GM11168 (cell line): ENCODE data around the gene LRRC2.
"Not testable (repeated sequence)": the region's sequence is repeated elsewhere in the genome, so short reads cannot be mapped to it uniquely, and the experiment has no call there.

Experiments used
- in situ Hi-C: fragments of 300-500 bp; cut with MboI; formaldehyde crosslinking; loops from one replicate; pipeline ENCODE4 v1.12.0; 2022; ENCODE audit warnings: low sequenced_read_pairs; ENCODE audit not compliant: unreplicated experiment

LRRC2 gene

DNA sequence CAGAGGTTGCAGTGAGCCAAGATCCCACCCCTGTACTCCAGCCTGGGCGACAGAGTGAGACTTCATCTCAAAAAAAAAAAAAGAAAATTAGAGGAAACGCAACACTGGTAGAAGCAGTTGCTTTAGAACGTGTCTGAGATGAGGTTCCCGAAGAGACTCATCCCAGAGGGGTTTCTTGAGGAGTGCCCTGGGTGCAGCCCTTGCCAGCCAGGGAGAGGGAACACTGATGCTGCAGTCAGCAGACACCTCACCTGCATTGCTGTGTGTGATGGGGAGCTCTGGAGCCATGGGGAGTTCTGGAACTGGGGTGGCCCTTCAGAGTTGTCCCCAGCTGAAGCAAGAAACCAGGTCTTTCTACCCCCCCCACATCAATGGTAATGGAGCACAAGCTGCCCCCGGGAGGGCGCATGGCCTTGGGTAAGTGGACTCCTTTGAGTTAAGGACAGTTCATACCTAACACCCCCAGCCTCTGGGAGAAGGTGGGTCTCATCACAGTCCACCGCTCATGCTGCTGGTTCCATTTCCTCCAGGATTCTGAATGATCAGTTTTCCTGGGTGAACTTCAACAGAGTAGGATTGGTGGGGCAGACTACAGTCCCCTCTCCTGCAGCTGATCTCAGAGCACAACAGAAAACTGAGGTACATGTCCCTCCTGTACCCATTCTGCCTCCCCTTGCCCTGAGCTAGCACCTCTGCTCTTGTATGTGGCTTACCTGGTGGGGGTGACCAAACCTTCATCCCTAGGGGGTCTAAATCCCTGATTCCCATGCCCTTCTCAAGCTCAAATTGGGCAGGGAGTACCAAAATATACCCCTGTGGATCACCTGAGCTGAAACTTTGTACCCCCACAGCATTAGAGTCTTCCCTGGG, 18.7 kb upstream of the LRRC2 start:
- in situ Hi-C loops, result no loop called here

DNA sequence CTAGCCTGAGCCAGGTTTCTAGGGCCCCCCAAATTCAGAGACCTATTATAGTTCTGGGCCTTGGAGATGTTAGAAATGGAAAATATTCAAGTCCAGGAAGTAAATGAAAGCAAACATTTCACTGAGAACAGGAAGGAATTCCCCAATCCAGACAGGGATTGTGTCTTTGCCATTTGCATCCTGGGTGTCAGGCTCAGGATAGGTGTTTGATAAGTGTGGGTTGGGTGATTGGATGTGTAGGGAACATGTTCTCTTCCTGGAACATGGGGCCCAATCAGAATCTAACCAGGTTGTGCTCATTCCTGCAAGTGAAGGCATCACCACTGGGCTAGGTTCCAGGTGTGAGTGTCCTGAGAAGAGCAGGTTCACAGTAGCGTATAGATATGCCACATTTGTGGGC, 14.6 kb upstream of the LRRC2 start:
- in situ Hi-C loops, result no loop called here

DNA sequence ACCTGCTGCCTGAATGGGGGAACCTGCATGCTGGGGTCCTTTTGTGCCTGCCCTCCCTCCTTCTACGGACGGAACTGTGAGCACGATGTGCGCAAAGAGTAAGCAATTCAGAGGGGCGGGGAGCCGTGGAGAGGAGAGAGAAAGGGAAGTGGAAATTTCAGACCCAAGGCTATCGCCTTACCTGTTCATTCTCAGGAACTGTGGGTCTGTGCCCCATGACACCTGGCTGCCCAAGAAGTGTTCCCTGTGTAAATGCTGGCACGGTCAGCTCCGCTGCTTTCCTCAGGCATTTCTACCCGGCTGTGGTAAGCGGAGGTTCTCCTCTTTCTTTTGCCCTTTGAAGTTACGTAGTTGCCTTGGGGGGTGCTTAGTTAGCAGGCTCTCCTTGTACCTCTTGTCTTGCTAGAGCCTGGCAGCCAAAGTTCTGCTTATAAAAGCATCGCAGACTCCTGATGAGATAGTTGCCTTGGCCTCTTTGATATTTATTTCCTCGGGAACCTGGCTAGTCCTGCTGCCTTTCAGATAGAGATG, 13.7 kb upstream of the LRRC2 start:
- in situ Hi-C loops, result no loop called here

DNA sequence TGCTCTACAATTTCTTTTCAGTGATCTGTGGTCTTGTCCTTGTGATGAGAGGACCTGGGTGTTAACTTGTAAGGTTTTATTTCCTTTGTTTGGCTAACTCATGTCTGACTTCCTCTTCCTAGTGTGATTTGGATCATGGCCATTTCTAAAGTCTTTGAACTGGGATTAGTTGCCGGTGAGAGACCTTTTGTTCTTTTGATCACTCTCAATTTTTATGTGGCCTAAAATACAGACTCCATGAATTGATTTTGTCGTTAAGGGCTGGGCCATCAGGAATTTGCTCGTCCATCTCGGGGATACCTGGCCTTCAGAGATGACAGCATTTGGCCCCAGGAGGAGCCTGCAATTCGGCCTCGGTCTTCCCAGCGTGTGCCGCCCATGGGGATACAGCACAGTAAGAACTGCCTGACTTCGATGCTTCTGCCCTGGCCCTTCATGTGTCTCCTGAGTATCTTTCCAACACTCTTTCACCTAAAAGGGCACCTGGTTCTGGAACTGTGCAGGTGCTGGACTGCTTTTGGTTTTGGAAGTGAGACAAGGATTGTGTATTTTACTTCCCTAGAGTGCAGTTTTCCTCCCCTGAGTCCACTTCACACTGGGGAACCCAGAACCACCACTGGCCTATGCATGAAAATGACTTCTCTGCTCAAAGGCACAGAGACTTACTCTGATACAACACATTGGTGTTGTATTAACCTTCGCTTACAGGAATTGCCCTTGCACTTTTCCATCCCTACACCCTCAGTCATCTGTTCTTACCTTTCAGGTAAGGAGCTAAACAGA, 13.1 kb upstream of the LRRC2 start:
- in situ Hi-C loops, result no loop called here

DNA sequence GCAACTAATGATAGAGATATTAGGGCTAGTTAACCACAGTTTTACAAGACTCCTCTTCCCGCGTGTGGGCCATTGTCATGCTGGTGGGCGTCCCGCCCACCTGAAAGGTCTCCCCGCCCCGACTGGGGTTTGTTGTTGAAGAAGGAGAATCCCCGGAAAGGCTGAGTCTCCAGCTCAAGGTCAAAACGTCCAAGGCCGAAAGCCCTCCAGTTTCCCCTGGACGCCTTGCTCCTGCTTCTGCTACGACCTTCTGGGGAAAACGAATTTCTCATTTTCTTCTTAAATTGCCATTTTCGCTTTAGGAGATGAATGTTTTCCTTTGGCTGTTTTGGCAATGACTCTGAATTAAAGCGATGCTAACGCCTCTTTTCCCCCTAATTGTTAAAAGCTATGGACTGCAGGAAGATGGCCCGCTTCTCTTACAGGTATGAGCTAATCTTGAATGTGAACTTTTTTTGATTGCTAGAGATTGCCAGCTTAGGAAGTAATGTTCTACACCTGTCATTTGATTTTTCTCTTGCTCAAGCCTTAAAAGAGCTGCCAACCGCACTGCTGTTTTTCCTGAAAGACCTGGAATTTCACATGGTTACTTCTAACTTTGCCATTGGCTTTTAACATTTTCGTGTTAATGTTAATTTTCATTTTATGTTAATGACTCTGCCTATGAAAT, 11.6 kb upstream of the LRRC2 start:
- in situ Hi-C loops, result not testable (repeated sequence)

DNA sequence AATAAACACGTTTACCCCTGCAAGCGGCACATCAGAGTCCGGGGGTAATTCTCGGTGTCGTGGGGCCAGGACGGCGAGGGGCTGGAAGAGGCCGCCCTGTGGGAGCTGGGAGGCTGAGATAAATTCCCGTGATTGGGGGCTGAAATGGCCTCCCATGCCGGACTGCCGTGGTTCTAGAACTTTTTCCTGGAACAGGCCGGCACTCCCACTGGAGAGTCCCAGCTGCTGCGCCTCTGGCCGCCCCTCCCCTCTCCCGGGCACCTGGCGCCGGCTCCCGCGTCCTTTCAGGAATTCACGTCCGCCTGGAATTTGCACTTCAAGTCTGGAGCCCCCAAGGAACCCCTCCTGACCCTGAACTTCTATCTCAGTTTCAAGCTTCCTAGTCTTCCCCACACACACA, 10.8 kb upstream of the LRRC2 start:
- in situ Hi-C loops, result no loop called here

DNA sequence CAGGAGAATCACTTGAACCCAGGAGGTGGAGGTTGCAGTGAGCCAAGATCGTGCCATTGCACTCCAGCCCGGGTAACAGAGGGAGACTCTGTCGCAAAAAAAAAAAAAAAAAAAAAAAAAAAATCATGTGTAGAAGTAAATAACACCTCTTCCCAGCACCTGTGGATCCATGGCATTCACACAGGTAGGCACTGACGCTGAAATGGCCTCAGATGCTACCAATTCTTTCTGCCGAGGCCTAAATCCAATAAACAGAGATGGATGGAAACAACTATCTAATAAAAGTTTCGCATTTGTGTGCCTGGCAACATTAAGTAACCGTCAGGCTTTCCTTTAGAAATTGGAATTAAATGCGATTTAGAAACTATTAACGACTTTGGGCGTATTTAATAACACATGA, 10.3 kb upstream of the LRRC2 start:
- in situ Hi-C loops, result no loop called here

DNA sequence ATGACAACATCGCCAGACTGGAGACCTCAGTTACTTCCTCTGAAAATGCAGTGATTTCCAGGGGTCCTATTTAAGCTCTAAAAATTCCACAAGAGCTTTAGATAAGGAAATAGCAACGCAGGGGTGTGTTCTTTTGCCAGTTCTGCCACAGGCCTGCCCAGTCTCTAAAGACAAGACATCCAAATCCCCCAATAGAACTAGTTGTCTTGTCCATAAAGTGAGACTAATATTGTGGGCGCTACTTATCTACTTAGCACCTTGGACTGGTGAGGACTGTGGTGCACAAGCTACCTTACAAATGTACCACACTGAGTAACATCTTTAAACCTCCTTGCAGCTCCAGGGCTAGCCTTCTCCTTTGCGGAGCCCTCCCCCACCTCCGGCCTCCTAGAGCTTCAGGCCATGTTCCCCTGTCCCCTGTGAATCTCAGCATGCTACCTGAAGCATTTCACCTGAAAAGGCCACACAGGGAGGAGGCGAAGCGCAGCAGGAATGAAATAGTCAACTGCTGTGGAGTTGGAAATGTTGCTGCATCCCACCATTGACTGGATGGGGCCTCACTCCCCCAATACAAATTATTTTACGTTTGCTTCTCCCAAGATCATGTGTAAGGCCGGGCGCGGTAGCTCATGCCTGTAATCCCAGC, 9.6 kb upstream of the LRRC2 start:
- in situ Hi-C loops, result no loop called here

DNA sequence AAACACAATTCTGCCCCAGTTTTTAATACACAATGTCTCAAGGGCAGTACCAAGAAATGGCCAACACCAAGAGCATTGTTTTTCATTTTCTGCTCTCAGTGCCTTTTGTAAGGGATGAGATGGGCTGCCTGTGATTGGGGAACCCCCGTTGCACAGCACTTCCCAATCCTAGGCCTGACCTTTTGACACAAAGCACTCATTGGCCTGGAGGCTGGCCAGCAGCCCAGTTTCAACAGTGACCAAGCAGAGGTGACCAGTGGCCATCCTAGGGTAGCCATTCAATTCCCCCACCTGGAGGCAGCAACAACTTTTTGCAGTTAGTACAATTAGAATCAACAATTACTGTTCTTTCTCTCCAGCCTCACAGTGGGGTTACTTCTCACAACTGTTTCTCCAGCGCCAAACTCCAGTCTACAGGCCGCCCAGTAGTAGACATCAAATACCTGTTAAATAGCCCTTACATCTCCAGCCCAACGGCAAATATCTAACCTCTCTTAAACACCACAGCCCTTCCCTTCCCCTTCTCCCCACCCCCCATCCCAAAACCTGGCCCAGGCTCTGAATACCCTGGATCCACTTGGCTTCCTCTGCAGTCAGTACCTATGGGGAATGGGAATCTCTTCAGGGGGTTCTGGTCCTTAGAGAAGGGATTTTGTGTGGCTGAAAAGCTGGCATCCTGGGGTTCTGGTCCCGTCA, 8.9 kb upstream of the LRRC2 start:
- in situ Hi-C loops, result no loop called here

DNA sequence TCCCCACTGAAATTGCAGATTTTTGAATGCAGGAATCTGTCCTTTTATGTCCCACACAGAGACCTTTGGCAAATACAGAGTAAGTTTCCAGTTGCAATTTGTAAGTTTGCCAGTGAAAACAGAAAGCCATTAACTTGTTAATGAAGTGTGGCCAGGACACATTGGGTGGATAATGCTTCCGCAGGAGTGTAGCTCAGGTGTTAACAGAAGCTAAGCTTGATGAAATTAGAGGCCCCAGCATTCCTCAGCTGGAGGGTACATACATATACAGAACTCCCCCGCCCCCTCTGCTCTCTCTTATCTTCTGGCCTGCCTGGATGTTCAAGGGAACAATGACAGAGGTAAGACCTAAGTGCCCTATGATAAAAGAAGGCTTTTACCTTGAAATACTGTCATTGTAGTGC, 8.1 kb upstream of the LRRC2 start:
- in situ Hi-C loops, result no loop called here

DNA sequence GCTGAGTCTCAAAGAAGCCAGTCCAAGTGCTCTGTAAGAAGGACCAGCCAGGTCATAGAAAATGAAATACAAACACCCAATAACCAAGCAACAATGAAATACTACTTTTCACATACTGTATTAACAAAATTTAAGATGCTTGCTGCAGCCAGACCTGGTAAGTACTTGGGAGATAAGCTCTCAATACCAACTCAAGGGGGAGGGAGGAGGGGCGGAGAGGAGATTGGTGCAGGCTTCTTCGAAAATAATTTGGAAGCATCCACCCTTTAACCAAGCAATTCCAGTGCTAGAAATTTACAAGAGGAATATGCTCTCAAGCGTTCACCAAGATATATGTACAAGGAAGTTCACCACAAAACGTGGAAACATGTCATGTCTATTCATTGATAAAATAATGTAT, 7.6 kb upstream of the LRRC2 start:
- in situ Hi-C loops, result no loop called here

DNA sequence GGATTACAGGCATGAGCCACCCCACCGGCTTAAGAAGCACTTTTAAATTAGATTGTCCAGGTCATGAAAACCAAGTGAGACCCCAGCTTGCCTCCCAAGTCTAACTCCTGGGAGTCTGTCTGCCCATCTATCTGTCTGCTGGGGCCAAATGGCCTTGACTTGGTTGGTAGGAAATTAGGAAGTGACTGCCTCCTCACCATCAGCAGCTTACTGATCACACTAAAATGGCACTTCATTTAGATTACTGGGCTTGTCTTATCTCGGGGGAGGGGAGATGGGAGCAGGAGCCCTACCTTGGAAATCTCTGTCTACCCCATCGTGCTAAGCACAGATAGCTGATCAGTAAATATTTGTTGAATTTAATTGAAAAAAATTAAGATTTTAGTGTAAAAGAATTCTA, 5.6 kb upstream of the LRRC2 start:
- in situ Hi-C loops, result no loop called here

DNA sequence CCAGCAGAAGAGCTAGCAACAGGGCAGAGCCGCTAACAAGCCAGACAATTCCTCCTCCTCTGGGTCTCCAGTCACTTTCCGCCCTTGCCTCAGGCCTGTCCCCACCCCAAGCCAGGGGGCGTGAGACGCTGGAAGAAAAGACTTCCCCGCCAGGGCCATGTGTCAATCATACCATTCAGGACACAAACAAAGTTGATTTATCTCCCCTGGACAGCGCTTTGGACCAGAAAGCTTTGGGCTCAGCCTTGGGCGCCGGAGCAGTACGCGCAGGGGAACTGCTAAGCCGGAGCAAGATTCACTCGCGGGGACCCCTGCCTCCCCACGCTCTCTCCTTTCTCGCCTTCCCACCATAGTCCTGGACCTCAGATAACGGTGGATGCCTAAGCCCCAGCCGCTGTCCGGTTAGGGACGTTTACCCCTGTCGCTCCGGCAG, 479 bp downstream of the LRRC2 start:
- in situ Hi-C loops, result no loop called here

DNA sequence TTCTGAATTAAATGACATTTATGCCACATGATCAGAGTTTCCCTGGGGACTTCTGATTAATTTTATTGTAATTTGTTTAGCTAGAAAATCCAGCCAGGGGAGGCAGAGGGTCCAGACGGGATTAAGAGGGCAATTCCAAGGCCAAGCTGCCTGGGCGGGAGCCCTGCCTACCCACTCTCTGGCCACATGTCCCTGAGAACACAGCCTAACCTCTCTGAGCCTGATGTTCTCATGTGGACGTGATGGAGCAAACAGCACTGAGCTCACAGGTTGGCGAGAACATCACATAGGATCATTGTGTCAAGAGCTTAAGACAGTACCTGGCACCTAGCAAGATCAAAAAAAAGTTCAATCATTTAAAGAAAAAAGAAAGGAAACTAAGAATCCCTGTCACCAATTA, 1.0 kb downstream of the LRRC2 start:
- in situ Hi-C loops, result no loop called here

DNA sequence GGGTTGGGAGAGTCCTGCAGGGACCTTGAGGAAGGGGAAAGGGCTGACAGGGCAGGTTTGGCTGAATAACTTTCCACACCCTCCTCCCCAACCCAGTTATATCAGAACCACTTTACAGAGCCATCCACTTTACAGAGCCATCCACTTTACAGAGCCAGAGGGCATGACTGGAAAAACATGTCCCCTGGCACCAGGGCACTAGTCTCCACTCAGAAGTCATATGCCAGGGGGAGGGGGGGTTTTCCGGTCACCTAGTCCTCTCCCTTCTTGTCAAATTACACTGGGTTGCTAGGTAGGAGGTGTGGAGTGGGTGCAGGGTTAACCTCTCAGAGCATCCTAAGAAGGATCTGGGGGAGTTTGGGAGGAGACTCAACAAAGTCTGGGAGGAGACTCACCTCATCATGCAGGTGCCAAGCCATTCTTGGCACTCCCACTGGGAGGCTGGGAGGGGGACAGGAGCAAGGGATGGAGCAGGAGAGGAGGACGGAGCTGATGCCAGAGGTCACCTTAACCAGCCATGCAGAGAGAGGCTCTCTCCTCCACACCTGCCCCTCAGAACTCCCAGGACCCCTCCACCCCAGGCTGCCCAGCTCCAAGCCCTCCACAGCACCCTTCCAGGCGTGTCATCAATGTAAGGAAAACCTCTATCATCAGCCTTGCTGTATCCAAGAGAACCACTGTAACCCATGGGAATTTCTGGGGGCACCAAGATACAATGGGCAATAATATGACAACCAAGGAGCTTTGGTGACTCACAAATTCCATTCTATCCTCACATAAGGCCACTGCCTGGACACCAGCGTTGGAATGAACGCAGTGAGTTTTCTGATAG, 1.7 kb downstream of the LRRC2 start:
- in situ Hi-C loops, result no loop called here

DNA sequence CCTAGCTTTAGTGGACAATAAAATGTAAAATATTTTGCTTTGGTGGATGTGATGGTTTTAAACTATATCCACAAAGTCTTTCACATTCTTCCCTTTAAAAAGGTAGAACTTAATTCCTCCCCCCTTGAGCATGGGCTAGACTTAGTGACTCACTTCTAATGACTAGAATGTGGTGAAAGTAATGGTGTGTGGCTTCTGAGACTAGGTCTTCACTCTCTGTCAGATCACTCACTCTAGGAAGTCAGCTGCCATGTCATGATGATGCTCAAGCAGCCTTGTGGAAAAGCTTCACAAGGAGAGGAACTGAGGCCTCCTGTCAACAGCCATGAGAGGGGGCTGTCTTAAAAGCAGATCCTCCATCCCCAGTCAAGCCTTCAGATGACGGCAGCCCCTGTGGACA, 4.2 kb downstream of the LRRC2 start:
- in situ Hi-C loops, result no loop called here

DNA sequence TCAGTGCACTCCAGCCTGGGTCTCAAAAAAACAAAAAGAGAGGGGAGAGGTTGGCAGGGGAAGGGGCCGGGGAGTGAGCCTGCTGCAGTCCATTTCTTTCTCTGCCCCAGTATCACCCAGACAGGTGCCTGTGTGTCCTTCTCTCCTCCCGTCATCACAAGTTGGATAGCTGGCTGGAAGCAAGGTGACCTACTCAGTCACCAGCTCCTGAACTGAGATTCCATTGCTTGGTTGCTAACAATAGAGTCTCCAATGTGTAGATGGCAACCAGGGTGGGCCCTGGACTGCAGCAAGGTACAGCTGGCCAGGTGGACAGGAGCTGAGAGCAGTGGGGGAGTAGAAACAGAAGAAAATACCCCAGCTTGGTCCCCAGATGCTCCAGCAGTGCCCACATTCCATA, 4.6 kb downstream of the LRRC2 start:
- in situ Hi-C loops, result no loop called here

DNA sequence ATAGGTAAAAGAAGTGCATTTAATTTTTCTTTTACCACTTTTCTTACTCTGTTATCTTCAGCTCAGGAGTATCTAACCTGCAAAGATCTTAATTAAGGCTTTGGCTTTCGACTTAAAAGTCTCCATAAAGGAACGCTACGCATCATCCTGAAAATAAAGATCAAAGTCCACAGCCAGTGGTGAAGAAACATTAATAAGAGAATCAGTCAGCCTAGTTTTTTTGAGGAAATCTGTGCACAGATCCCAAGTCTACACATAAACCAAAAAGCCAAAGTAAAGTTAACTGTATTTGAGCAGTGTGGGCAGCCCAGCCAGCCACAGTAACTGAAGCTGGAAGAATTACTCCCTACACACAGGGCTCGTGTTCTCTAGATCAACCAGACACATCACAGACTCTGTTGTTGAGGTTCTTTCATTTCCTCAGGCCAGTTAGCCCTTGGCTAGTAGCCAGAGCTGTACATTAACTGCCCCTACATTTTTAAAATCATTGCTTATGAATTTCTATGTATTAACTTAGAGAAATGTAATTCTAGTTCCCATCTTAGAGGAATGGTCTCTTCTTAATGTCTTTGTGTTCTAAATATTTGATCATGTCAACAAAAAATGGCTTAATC, 6.9 kb downstream of the LRRC2 start:
- in situ Hi-C loops, result loop anchor here (5.0 to 10.0 kb wide), 2 partner anchors 66 to 67 kb away; no protein-coding TSS in a partner anchor
